CD14-positive monocyte (primary cell): ENCODE results near the gene STRA6. TPM values are rescaled to one million over a fixed set of nuclear protein-coding genes. Genes with fewer than 3 reads are reported as not detected.

Experiments used
- DNase-seq, 3 donors: peaks; one replicate each; pipeline ENCODE4 v3.0.0-alpha.2; 2011 to 2022
- H2AFZ ChIP-seq: 2 replicates; pipeline ENCODE4 v1.6.0; 2012; ENCODE audit warnings: mild to moderate bottlenecking, low read depth, low read length, inconsistent platforms; ENCODE audit not compliant: insufficient read depth, poor library complexity, severe bottlenecking
- H3K27ac ChIP-seq, 2 donors: 1 replicate in 1 of 2; 2 replicates in 1 of 2; pipeline ENCODE4 v1.5.1; 2012 to 2013; ENCODE audit warnings: low read length in 2 of 2, control low read depth in 1 of 2, inconsistent platforms in 1 of 2, low read depth in 1 of 2, mild to moderate bottlenecking in 1 of 2
- H3K27me3 ChIP-seq, 2 donors: one replicate each; pipeline versions ENCODE4 v1.6.0 to v1.6.1; 2011 to 2013; ENCODE audit warnings: low read length in 2 of 2; ENCODE audit not compliant: control insufficient read depth in 2 of 2, insufficient read depth in 2 of 2
- H3K36me3 ChIP-seq, 2 donors: replicated peaks in 1 of 2; 1 replicate in 1 of 2; 2 replicates in 1 of 2; pipeline versions ENCODE4 v1.5.1 to v1.6.1; 2012 to 2013; ENCODE audit warnings: low read length in 2 of 2, control low read depth in 1 of 2, inconsistent platforms in 1 of 2, mild to moderate bottlenecking in 1 of 2; ENCODE audit not compliant: insufficient read depth in 2 of 2, control insufficient read depth in 1 of 2
- H3K4me1 ChIP-seq, 2 donors: 1 replicate in 1 of 2; 2 replicates in 1 of 2; pipeline versions ENCODE4 v1.5.1 to v1.6.1; 2012 to 2013; ENCODE audit warnings: low read length in 2 of 2, control low read depth in 1 of 2, inconsistent platforms in 1 of 2, mild to moderate bottlenecking in 1 of 2, moderate library complexity in 1 of 2; ENCODE audit not compliant: insufficient read depth in 2 of 2, control insufficient read depth in 1 of 2
- H3K4me2 ChIP-seq: replicated peaks from 2 replicates; pipeline ENCODE3; 2012; ENCODE audit warnings: low read length, moderate library complexity, mild to moderate bottlenecking; ENCODE audit not compliant: poor library complexity, severe bottlenecking; ENCODE audit errors: extremely low read depth
- H3K4me3 ChIP-seq, 3 experiments: fragments of 200-600 bp in 1 of 3; sonication (generic) in 1 of 3; replicated peaks in 1 of 3; 1 replicate in 2 of 3; 2 replicates in 1 of 3; pipeline ENCODE4 v1.5.1; 2011 to 2013; ENCODE audit warnings: low read length in 3 of 3, mild to moderate bottlenecking in 3 of 3, control low read depth in 2 of 3, low read depth in 2 of 3, inconsistent platforms in 1 of 3, moderate library complexity in 1 of 3
- H3K79me2 ChIP-seq: 2 replicates; pipeline ENCODE4 v1.6.0; 2012; ENCODE audit warnings: mild to moderate bottlenecking, control low read depth, inconsistent platforms, low read length, moderate library complexity; ENCODE audit not compliant: insufficient read depth
- H3K9ac ChIP-seq: 2 replicates; pipeline ENCODE4 v1.6.0; 2017; ENCODE audit warnings: low read length, mild to moderate bottlenecking; ENCODE audit not compliant: insufficient read depth, poor library complexity, severe bottlenecking
- H3K9me3 ChIP-seq, 2 donors: replicated peaks in 1 of 2; 1 replicate in 1 of 2; 2 replicates in 1 of 2; pipeline versions ENCODE4 v1.5.1 to v1.6.1; 2012 to 2013; ENCODE audit warnings: low read length in 2 of 2, control low read depth in 1 of 2; ENCODE audit not compliant: control insufficient read depth in 1 of 2, insufficient read depth in 1 of 2
- H4K20me1 ChIP-seq: 2 replicates; pipeline ENCODE4 v1.6.0; 2012; ENCODE audit warnings: mild to moderate bottlenecking, low read length, control low read depth, moderate library complexity; ENCODE audit not compliant: insufficient read depth
- H3K27ac Mint-ChIP-seq, 7 donors: one replicate each; pipeline ENCODE4 v1.8.0; 2020; ENCODE audit warnings: mild to moderate bottlenecking in 7 of 7, mixed read lengths in 7 of 7, moderate library complexity in 6 of 7, inconsistent platforms in 2 of 7
- H3K27me3 Mint-ChIP-seq, 3 donors: one replicate each; pipeline ENCODE4 v1.8.0; 2021 to 2022; ENCODE audit warnings: low read depth in 3 of 3, mild to moderate bottlenecking in 3 of 3, mixed read lengths in 3 of 3, moderate library complexity in 3 of 3, inconsistent platforms in 1 of 3
- H3K36me3 Mint-ChIP-seq, 2 donors: one replicate each; pipeline ENCODE4 v1.8.0; 2020; ENCODE audit warnings: mixed read lengths in 2 of 2, inconsistent platforms in 1 of 2, mild to moderate bottlenecking in 1 of 2
- H3K4me1 Mint-ChIP-seq: one replicate; pipeline ENCODE4 v1.8.0; 2020; ENCODE audit warnings: mild to moderate bottlenecking, mixed read lengths
- H3K4me3 Mint-ChIP-seq, 2 donors: one replicate each; pipeline ENCODE4 v1.8.0; 2020; ENCODE audit warnings: mild to moderate bottlenecking in 2 of 2, mixed read lengths in 2 of 2, moderate library complexity in 1 of 2
- H3K9me3 Mint-ChIP-seq, 7 donors: one replicate each; pipeline ENCODE4 v1.8.0; 2020 to 2022; ENCODE audit warnings: mixed read lengths in 7 of 7, mild to moderate bottlenecking in 6 of 7, moderate library complexity in 6 of 7, inconsistent platforms in 2 of 7
- WGBS: methylation state at CpG from one replicate; pipeline ENCODE4 v1.1.5; 2013; ENCODE audit warnings: missing lambda C conversion rate; ENCODE audit not compliant: insufficient coverage; 5-methylcytosine and 5-hydroxymethylcytosine counted together
- intact Hi-C, 2 donors: fragments of 100-400 bp; cut with micrococcal nuclease; formaldehyde crosslinking; loops; one replicate each; pipeline versions ENCODE4 v1.15.0 to v1.15.1; 2023
- polyA plus RNA-seq, 3 donors: library from polyadenylated mRNA; depleted of rRNA in 1 of 3; unstranded in 2 of 3; stranded (reverse) in 1 of 3; fragments of 300-500 nt in 2 of 3; fragments of >200 nt in 1 of 3; fragmentation: Illumina TruSeq in 2 of 3; gene quantifications; 1 replicate in 2 of 3; 2 replicates in 1 of 3; pipeline ENCODE4 v1.2.3, GENCODE V29; 2012 to 2021
- TF ChIP-seq, protein P1 (sequence below): fragments of 200-600 bp; IDR thresholded peaks from one replicate; pipeline ENCODE4 v1.8.0; 2022; ENCODE audit warnings: antibody characterized with exemption, mild to moderate bottlenecking

STRA6 gene
- polyA plus RNA-seq, 3 donors, result not detected

DNA sequence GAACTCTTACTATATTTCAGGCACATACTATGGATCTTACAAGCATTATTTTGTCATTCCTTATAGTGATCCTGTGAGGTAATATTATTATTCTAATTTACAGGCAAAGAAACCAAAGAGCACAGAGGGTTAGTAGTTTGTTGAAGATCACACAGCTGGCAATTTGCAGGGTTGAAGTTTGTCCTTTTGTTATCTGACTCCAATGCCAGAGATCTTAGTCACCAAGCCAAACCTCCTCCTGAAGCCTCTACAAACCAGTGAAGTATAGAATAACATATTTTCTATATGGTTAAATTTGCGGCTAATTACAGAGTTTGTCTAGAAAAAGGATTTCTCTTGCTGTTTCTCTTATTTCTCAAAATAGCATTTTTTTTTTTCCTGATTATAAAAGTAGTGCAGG, 61.0 kb downstream of the STRA6 start:
- H3K4me1 ChIP-seq, result peaks cover 0 to 2% of the 10 kb centered on the region in 2 donors
- H4K20me1 ChIP-seq, result no peaks in the 10 kb centered on the region
- TF ChIP-seq, protein P1, sequence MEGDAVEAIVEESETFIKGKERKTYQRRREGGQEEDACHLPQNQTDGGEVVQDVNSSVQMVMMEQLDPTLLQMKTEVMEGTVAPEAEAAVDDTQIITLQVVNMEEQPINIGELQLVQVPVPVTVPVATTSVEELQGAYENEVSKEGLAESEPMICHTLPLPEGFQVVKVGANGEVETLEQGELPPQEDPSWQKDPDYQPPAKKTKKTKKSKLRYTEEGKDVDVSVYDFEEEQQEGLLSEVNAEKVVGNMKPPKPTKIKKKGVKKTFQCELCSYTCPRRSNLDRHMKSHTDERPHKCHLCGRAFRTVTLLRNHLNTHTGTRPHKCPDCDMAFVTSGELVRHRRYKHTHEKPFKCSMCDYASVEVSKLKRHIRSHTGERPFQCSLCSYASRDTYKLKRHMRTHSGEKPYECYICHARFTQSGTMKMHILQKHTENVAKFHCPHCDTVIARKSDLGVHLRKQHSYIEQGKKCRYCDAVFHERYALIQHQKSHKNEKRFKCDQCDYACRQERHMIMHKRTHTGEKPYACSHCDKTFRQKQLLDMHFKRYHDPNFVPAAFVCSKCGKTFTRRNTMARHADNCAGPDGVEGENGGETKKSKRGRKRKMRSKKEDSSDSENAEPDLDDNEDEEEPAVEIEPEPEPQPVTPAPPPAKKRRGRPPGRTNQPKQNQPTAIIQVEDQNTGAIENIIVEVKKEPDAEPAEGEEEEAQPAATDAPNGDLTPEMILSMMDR, result no peak
- no peak overlapping the region for H3K4me2 ChIP-seq
- no peaks in the 10 kb centered on the region for H3K79me2 ChIP-seq
- no peak overlapping the region for H3K27ac Mint-ChIP-seq
- intact Hi-C loops, result loop anchor here in 1 of 2 donors (10.0 kb wide), 1 partner anchor 167 kb away; no protein-coding TSS in a partner anchor
- H3K27me3 ChIP-seq, result peaks cover 43 to 60% of the 10 kb centered on the region in 2 donors
- peaks cover 0 to 7% (median 1%) of the 10 kb centered on the region in 7 donors for H3K9me3 Mint-ChIP-seq
- WGBS, result no CpG with 5 or more reads among the region's 1 CpG
- H3K36me3 ChIP-seq, result no peaks in the 10 kb centered on the region
- H3K27ac ChIP-seq, result no peak overlapping the region
- H2AFZ ChIP-seq, result no peak overlapping the region
- no peak overlapping the region for H3K9ac ChIP-seq
- peak overlapping the region in 1 of 2 donors; percentile 64 for H3K4me3 Mint-ChIP-seq
- H3K27me3 Mint-ChIP-seq, result peaks cover 48 to 77% (median 54%) of the 10 kb centered on the region in 3 donors
- H3K9me3 ChIP-seq, result peaks cover 0 to 8% of the 10 kb centered on the region in 2 donors
- H3K4me3 ChIP-seq, result no peak overlapping the region
- no peak for DNase-seq
- peaks cover 3 to 5% of the 10 kb centered on the region in 2 donors for H3K36me3 Mint-ChIP-seq
- H3K4me1 Mint-ChIP-seq, result peaks cover 5% of the 10 kb centered on the region

DNA sequence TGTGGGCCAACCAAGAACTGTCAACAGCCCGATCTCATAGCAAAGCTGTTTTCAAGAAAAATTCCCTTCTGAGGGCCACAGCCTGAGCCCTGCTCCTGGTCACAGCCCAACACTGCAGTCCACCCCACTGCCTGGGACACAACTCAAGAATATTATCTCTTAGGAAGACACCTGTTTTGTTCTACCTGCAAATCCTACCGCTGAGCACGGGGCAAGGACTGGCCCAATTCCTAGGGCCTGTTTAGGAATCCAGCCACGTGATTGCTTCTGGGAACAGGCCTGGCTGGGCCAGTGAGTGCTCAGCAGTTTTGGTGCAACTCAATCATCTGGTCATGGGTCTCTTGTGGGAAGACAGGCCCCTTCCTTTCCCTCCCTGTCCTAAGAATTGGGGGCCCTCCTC, 63.9 kb downstream of the STRA6 start:
- H3K36me3 Mint-ChIP-seq, result peaks cover 4 to 6% of the 10 kb centered on the region in 2 donors
- H3K9ac ChIP-seq, result no peak overlapping the region
- peaks cover 61 to 82% (median 61%) of the 10 kb centered on the region in 3 donors for H3K27me3 Mint-ChIP-seq
- no peak overlapping the region for H3K4me3 ChIP-seq
- H3K27ac ChIP-seq, result no peak overlapping the region
- H4K20me1 ChIP-seq, result no peaks in the 10 kb centered on the region
- H3K36me3 ChIP-seq, result no peaks in the 10 kb centered on the region
- peaks cover 0 to 17% (median 8%) of the 10 kb centered on the region in 7 donors for H3K9me3 Mint-ChIP-seq
- no peak overlapping the region for H2AFZ ChIP-seq
- intact Hi-C loops, result no loop called here
- WGBS, result 98% methylated on average over 4 of the region's 4 CpGs
- H3K27me3 ChIP-seq, result peaks cover 47 to 78% of the 10 kb centered on the region in 2 donors
- H3K27ac Mint-ChIP-seq, result no peak overlapping the region
- TF ChIP-seq, protein P1, result no peak
- peaks cover 17% of the 10 kb centered on the region for H3K4me1 Mint-ChIP-seq
- peak overlapping the region in 1 of 2 donors; percentile 77 for H3K4me3 Mint-ChIP-seq
- peaks cover 0 to 8% of the 10 kb centered on the region in 2 donors for H3K9me3 ChIP-seq
- DNase-seq, result no peak
- peaks cover 5 to 8% of the 10 kb centered on the region in 2 donors for H3K4me1 ChIP-seq
- H3K4me2 ChIP-seq, result no peak overlapping the region
- H3K79me2 ChIP-seq, result no peaks in the 10 kb centered on the region
